GM18526 (cell line): ENCODE results near the gene CRLF3.

Experiments used
- POLR2A ChIP-seq: IDR thresholded peaks from 3 replicates; pipeline ENCODE4 v1.6.1; 2011; ENCODE audit not compliant: insufficient read length; ENCODE audit errors: extremely low read depth

Gene CRLF3

GRCh38 chr17:30788918-30789317, 35.6 kb downstream of the CRLF3 start:
- no peak for TF ChIP-seq POLR2A

- TF ChIP-seq POLR2A: no peak
Observed at GRCh38 chr17:30782206-30782605, 42.3 kb downstream of the CRLF3 start.

- no peak for TF ChIP-seq POLR2A
Observed at GRCh38 chr17:30780343-30780742, 44.1 kb downstream of the CRLF3 start.

GRCh38 chr17:30761060-30761459, 63.4 kb downstream of the CRLF3 start:
- no peak for TF ChIP-seq POLR2A
